Cardiac muscle cell (in vitro differentiated cells and primary cell): ENCODE results near the gene OR10G3. TPM values are rescaled to one million over a fixed set of nuclear protein-coding genes. Genes with fewer than 3 reads are reported as not detected.

ENCODE experiments used
- DNase-seq, 2 donors: peaks; one replicate each; pipeline versions ENCODE4 v3.0.0 to v3.0.0-alpha.2; 2010 to 2017; ENCODE audit warnings: low read depth in 1 of 2, low spot score in 1 of 2
- H3K27ac ChIP-seq: fragments of 200-600 bp; sonication (generic); 2 replicates; pipeline ENCODE4 v1.5.1; 2016
- H3K27me3 ChIP-seq: fragments of 200-600 bp; sonication (generic); 2 replicates; pipeline ENCODE4 v1.6.0; 2016; ENCODE audit warnings: control low read depth
- H3K36me3 ChIP-seq: fragments of 200-600 bp; sonication (generic); 2 replicates; pipeline ENCODE4 v1.5.1; 2016; ENCODE audit warnings: control low read depth
- H3K4me1 ChIP-seq: fragments of 200-600 bp; sonication (generic); 2 replicates; pipeline ENCODE4 v1.8.1; 2017; ENCODE audit warnings: low read depth, mild to moderate bottlenecking, mixed run types
- H3K4me3 ChIP-seq: fragments of 200-600 bp; sonication (generic); 2 replicates; pipeline ENCODE4 v1.5.1; 2016; ENCODE audit warnings: mild to moderate bottlenecking
- H3K9me3 ChIP-seq: fragments of 200-600 bp; sonication (generic); 2 replicates; pipeline ENCODE4 v1.5.1; 2017; ENCODE audit warnings: low read depth, mild to moderate bottlenecking, control low read depth
- CTCF ChIP-seq: IDR thresholded peaks from 2 replicates; pipeline ENCODE4 v1.5.1; 2012; ENCODE audit warnings: low read depth, mild to moderate bottlenecking, low read length
- polyA plus RNA-seq: library from polyadenylated mRNA; unstranded; fragments of >200 nt; fragmentation: Nextera tagmentation; extraction: Ambion mirVana; gene quantifications from 2 replicates; pipeline ENCODE4 v1.2.1, GENCODE V29; 2016
- total RNA-seq: library from RNA; depleted of rRNA; stranded (reverse); fragments of >200 nt; gene quantifications from 2 replicates; pipeline ENCODE4 v1.2.3, GENCODE V29; 2016

The OR10G3 gene
- total and polyA plus RNA-seq, 2 experiments from 2014 or later = not detected

GRCh38 chr14:21525962-21526671 lies 53.8 kb downstream of the OR10G3 start, which contains the start of gene SALL2:
SALL2 (minus strand) TSS chr14:21526346; CDS start chr14:21526127, 219 bp downstream.
- H3K27ac ChIP-seq = peak within 1 kb of the TSS; percentile 79
- TF ChIP-seq CTCF = no peak
- H3K9me3 ChIP-seq = no peaks in the 10 kb centered on the region
- H3K4me3 ChIP-seq = peak within 1 kb of the TSS; percentile 87
- peak; percentile 81 to 91 for DNase-seq
- H3K27me3 ChIP-seq = no peaks in the 10 kb centered on the region
- no peaks in the 10 kb centered on the region for H3K36me3 ChIP-seq
- H3K4me1 ChIP-seq = peaks cover 4% of the 10 kb centered on the region

GRCh38 chr14:21525571-21525961 lies 54.3 kb downstream of the OR10G3 start:
- Histone ChIP-seq H3K4me3 (peak overlapping the region; percentile 87), H3K36me3 (no peaks in the 10 kb centered on the region), H3K27me3 (no peaks in the 10 kb centered on the region), H3K9me3 (no peaks in the 10 kb centered on the region), H3K4me1 (peaks cover 4% of the 10 kb centered on the region), H3K27ac (peak overlapping the region; percentile 61)
- DNase-seq = peak; percentile 34 to 36
- TF ChIP-seq CTCF = no peak

DNA sequence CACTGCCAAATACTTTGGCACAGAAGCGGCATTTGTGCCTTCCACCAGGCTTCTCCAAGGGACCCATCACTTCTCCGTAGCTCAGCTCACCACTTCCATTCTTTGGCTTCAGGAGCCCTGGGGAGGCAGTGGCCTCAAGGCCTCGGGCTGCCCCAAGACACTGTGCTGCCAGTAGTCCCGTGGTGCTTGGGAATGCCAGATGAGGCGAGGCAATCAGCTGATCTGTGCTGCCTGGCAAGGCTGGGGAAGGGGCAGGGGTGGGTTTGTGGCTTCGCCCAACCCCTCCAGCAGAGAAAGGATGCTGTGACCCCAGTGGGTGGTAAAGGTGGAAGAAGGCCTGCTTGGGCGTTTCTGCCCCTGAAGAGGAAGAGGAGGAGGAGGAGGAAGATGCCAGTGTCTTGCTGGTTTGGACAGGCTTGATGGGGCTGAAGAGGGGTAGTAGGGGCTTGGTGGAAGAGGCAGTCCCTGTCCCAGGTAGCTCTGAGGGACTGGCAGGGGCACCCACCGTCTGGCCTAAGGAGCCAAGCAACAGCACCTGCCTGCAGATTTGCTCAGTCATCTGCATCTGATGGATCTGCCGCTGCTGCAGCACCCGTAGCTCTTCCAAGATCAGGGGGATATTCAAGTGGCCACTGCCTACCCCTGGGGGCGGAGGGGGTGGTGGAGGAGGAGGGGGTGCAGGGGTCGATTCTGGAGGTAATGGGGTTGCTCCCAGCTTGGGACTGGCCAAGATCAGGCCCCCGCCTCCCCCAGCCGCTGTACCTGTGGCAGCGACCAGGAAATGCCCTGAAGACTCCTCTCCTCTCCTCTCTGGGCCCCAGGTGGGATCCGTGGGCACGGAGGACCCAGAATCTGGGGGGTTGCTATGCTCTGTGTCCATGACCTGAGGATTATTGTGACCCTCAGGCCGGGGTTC lies 55.0 kb downstream of the OR10G3 start:
- no peak for DNase-seq
- Histone ChIP-seq H3K27me3 (no peaks in the 10 kb centered on the region), H3K36me3 (no peaks in the 10 kb centered on the region), H3K27ac (no peak overlapping the region), H3K9me3 (no peaks in the 10 kb centered on the region), H3K4me1 (peaks cover 4% of the 10 kb centered on the region), H3K4me3 (peak overlapping the region; percentile 87)
- TF ChIP-seq CTCF = no peak

DNA sequence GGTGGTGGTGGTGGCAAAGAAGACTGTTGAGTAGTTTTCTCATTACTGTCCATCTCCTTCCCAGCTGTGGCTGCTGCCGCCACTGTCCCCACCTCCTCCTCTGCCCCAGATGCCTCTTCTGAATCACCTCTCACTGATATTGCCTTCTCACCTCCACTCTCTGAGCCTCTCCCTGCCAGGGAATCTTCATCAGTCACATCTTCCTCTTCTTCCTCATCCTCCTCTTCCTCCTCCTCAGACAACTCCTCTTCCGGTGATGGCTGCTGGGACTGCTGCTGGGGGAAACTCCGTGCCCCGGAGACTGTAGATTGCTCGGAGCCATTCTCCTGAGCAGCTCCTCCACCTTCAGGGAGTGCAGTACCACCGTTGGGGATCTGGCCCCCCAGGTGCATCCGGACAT lies 56.7 kb downstream of the OR10G3 start:
- Histone ChIP-seq H3K27ac (no peak overlapping the region), H3K4me1 (peaks cover 16% of the 10 kb centered on the region)

More for the DNA sequence above, 56.7 kb downstream of the OR10G3 start:
- no peak for TF ChIP-seq CTCF
- no peaks in the 10 kb centered on the region for H3K36me3 ChIP-seq
- no peaks in the 10 kb centered on the region for H3K27me3 ChIP-seq
- no peaks in the 10 kb centered on the region for H3K9me3 ChIP-seq
- DNase-seq = no peak
- no peak overlapping the region for H3K4me3 ChIP-seq
